Mucosa of stomach (tissue), 1 donor: ENCODE data around the gene KRTAP10-4.

ENCODE experiments used
- H3K27me3 ChIP-seq: one replicate; pipeline ENCODE4 v1.7.0; 2013; ENCODE audit warnings: mild to moderate bottlenecking, low read length; ENCODE audit not compliant: control insufficient read depth, insufficient read depth
- H3K36me3 ChIP-seq: one replicate; pipeline ENCODE4 v1.7.0; 2013; ENCODE audit warnings: low read length; ENCODE audit not compliant: control insufficient read depth, insufficient read depth
- H3K4me1 ChIP-seq: one replicate; pipeline ENCODE4 v1.7.0; 2013; ENCODE audit warnings: mild to moderate bottlenecking, low read length; ENCODE audit not compliant: control insufficient read depth, insufficient read depth
- H3K4me3 ChIP-seq: one replicate; pipeline ENCODE4 v1.7.0; 2013; ENCODE audit warnings: low read length
- H3K9ac ChIP-seq: one replicate; pipeline ENCODE4 v1.7.0; 2013; ENCODE audit warnings: mild to moderate bottlenecking, low read length, moderate library complexity
- H3K9me3 ChIP-seq: one replicate; pipeline ENCODE4 v1.7.0; 2013; ENCODE audit warnings: mild to moderate bottlenecking, low read length, moderate library complexity; ENCODE audit not compliant: control insufficient read depth
- donor health status: Pancreatic carcinoma.

KRTAP10-4 gene

DNA sequence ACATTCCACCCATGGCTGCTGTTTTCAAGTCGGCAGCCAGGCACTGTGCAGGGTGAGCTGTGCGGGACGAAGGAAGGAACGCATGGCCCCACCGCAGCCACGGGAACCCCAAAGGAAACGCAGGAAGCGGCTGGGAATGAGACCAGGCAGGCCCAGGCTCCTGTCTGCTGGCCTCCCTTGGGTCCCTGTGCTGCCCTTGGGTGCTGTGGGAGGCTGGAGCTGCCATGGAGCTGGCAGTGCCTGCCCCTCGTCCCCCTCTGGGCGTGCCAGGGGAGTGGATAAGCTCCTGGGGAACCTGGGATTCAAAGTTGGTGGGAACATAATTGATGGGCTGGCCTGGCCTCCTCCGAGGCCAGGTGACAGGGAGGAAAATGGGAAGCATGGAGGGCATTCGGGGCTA, 5.3 kb upstream of the KRTAP10-4 start:
- Histone ChIP-seq H3K36me3 (no peaks in the 10 kb centered on the region), H3K4me3 (no peak overlapping the region), H3K9ac (no peak overlapping the region), H3K27me3 (peaks cover 4% of the 10 kb centered on the region), H3K4me1 (peaks cover 8% of the 10 kb centered on the region), H3K9me3 (no peaks in the 10 kb centered on the region)

GRCh38 chr21:44568667-44569556, 4.6 kb upstream of the KRTAP10-4 start:
- H3K4me3 ChIP-seq, result no peak overlapping the region
- H3K27me3 ChIP-seq, result peaks cover 4% of the 10 kb centered on the region
- no peaks in the 10 kb centered on the region for H3K36me3 ChIP-seq
- H3K9me3 ChIP-seq, result no peaks in the 10 kb centered on the region
- peaks cover 13% of the 10 kb centered on the region for H3K4me1 ChIP-seq
- H3K9ac ChIP-seq, result no peak overlapping the region

DNA sequence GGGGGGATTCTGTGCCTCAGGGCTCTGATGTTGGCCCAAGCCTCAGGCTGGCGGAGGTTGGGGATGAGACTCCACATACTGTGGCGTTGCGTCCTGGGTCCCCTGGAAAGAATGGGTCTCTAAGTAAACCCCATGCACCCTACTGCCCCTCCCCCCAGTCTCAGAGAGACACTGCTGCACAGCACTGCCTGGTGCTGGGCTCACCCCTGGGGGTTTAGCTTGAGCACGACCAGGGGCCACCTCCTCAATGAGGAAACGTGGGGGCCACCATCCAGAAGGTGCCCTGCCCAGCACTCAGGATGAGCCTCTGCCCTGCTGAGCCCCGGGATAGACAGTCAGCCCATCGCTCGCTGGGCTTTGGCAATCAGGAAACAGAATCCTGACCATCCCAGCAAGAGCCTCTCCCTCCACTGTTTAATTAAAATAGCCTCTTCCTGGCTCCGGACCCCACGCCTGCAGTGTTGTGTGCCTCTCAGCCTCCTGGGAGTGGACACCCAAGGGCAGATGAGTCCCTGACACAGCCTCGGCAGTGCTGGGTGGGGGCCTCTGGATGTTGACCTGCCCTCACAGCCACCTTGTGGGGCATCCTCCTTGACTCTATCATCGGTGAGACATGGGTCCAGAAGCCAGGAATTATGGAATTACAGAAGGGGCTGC, 3.5 kb upstream of the KRTAP10-4 start:
- Histone ChIP-seq H3K27me3 (peaks cover 7% of the 10 kb centered on the region), H3K4me3 (no peak overlapping the region), H3K4me1 (peaks cover 21% of the 10 kb centered on the region), H3K9ac (no peak overlapping the region), H3K36me3 (no peaks in the 10 kb centered on the region), H3K9me3 (no peaks in the 10 kb centered on the region)

DNA sequence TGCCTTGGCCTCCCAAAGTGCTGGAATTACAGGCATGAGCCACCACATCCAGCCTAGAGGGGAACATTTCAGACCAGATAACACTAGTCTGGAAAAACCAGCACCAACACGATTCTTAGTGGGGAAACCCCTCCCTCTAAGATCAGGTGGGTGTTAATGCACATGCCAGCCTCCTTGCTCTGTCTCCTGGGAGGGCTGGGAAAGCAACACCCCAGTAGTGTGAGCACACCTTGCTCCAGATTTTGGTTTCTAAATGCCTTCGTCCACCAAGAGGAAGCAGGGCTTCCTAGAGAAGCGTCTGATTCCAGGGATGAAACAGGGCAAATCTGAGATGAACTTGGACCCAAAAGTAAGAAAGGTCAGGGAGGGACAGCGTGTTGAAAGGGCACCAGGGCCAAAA, 2.2 kb upstream of the KRTAP10-4 start:
- H3K4me3 ChIP-seq, result no peak overlapping the region
- H3K36me3 ChIP-seq, result no peaks in the 10 kb centered on the region
- peaks cover 7% of the 10 kb centered on the region for H3K27me3 ChIP-seq
- no peak overlapping the region for H3K9ac ChIP-seq
- peaks cover 22% of the 10 kb centered on the region for H3K4me1 ChIP-seq
- H3K9me3 ChIP-seq, result no peaks in the 10 kb centered on the region

GRCh38 chr21:44571844-44572782, 1.4 kb upstream of the KRTAP10-4 start:
- Histone ChIP-seq H3K9me3 (no peaks in the 10 kb centered on the region), H3K27me3 (peaks cover 7% of the 10 kb centered on the region), H3K4me1 (peaks cover 22% of the 10 kb centered on the region), H3K4me3 (no peak overlapping the region), H3K9ac (no peak overlapping the region), H3K36me3 (no peaks in the 10 kb centered on the region)

GRCh38 chr21:44572959-44573583, 458 bp upstream of the KRTAP10-4 start:
- H3K9ac ChIP-seq, result no peak overlapping the region
- H3K9me3 ChIP-seq, result no peaks in the 10 kb centered on the region
- H3K27me3 ChIP-seq, result peaks cover 7% of the 10 kb centered on the region
- H3K4me1 ChIP-seq, result peaks cover 22% of the 10 kb centered on the region
- H3K36me3 ChIP-seq, result no peaks in the 10 kb centered on the region
- H3K4me3 ChIP-seq, result no peak overlapping the region

GRCh38 chr21:44574457-44575306, 1.2 kb downstream of the KRTAP10-4 start:
- Histone ChIP-seq H3K27me3 (peaks cover 7% of the 10 kb centered on the region), H3K9ac (no peak overlapping the region), H3K4me3 (no peak overlapping the region), H3K36me3 (no peaks in the 10 kb centered on the region), H3K9me3 (no peaks in the 10 kb centered on the region), H3K4me1 (peaks cover 22% of the 10 kb centered on the region)

DNA sequence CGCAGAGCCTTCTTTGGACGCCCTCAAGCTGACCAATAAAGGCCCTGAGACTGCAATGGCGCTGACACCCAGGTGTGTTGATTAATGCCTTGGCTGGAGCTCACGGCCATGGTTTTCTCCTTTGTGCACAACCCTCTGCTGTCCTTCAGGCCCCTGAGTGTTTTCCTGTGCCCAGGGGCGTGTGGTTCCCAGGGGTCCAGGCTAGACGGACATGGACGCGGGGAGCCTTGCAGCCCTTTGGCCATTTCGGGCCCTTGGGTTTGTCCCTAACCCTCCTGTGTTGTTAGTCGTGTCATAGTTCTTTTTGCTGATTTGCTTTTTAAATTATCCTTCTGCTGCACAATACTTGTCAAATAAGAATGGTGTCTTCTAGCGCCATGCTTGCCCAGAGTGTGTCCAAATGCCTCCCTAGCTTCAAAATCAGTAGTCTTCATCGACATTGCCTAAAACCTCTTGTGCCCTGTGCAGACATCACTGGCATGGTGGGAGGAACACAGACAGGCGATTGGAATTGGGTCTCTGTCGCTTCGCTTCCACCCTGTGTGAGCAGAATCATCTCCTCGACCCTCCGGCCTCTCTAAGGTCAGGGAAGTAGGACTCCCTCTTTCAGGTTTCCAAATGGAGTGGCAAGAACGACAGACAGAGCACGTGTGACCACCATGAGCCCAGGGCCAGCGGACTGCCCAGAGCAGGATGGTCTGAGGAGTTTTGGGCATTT, 1.9 kb downstream of the KRTAP10-4 start:
- H3K27me3 ChIP-seq, result peaks cover 7% of the 10 kb centered on the region
- H3K36me3 ChIP-seq, result no peaks in the 10 kb centered on the region
- H3K4me3 ChIP-seq, result no peak overlapping the region
- H3K9ac ChIP-seq, result no peak overlapping the region
- no peaks in the 10 kb centered on the region for H3K9me3 ChIP-seq
- H3K4me1 ChIP-seq, result peaks cover 22% of the 10 kb centered on the region

DNA sequence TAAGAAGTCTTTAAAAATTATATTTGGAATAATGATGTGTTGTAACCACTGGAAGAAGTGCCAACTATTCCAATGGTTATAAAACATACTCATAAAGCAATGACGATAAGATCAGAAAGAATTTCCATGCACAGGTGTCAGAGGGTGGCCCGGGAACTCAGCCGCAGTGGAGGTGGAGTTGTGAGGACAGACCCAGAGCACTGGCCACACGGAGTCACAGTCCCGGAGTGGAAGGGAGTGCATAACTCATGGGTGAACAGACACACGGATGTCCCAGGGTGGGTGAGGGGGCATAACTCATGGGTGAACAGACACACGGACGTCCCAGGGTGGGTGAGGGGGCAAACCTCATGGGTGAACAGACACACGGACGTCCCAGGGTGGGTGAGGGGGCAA, 2.5 kb downstream of the KRTAP10-4 start:
- H3K36me3 ChIP-seq, result no peaks in the 10 kb centered on the region
- H3K4me3 ChIP-seq, result no peak overlapping the region
- peaks cover 7% of the 10 kb centered on the region for H3K27me3 ChIP-seq
- H3K9me3 ChIP-seq, result no peaks in the 10 kb centered on the region
- H3K4me1 ChIP-seq, result peaks cover 22% of the 10 kb centered on the region
- no peak overlapping the region for H3K9ac ChIP-seq

- H3K27me3 ChIP-seq, result peaks cover 3% of the 10 kb centered on the region
- H3K4me1 ChIP-seq, result peaks cover 12% of the 10 kb centered on the region
- H3K36me3 ChIP-seq, result no peaks in the 10 kb centered on the region
- no peak overlapping the region for H3K4me3 ChIP-seq
- no peak overlapping the region for H3K9ac ChIP-seq
- no peaks in the 10 kb centered on the region for H3K9me3 ChIP-seq
Observed at GRCh38 chr21:44578371-44579055, 5.0 kb downstream of the KRTAP10-4 start.
